Measurements from ENCODE around the gene RAB7B.

- TF ChIP-seq CTCF (IDR thresholded peaks at IDR 0.05), result no peak
- TF ChIP-seq POLR2A (IDR thresholded peaks at IDR 0.05), result no peak
Measured at GRCh38 chr1:205950826-205951549, 52.2 kb downstream of the RAB7B start.
